Measurements from ENCODE around the gene DISP2. TPM values are rescaled to one million over a fixed set of nuclear protein-coding genes. Genes with fewer than 3 reads are reported as not detected.
A peak's percentile ranks its signal among the peaks of the same experiment; 100 is the strongest.

Gene DISP2
- total RNA-seq, 2 donors from 2014 or later, result 0.21 to 0.54 TPM

DNA sequence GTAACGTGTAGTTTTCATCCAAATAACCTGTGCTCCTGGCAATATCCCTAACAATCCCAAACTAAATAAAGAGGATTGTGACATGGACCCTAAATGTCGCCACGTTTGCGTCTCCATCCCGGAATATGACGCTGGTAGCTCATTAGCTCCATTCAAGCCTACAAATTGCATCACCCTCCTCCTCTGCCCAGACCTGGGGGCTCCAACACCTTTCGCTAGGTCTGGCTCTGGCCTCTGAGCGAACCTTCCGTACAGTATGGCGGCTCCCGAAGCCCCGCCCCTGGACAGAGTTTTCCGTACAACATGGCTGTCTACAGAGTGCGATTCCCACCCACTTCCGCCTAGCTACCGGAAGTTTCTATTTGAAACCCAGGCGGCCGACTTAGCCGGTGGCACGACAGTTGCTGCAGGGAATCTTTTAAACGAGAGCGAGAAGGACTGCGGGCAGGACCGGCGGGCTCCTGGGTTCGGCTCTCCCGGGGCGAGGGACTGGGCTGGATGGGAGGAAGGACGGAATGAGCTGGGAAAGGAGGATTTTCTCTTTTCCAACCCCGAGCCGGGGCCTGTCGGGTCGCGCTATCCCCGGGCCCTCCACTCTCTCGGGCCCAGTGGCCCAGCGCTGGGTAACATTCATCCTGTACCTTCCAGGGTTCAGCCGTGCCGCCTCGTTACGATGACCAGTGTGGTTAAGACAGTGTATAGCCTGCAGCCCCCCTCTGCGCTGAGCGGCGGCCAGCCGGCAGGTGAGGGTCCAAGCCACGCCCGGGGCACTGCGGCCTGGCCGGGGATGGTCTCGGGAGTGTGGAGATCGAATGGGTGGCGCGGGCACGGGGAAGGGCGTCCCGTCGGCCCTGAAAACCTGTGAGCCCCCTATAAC is 24.8 kb downstream of the DISP2 start, which contains the start of gene KNSTRN:
Gene KNSTRN (plus strand): TSS at position 142 of the 877 bp plus-strand sequence. CDS start 115 bp downstream, at position 257.
- Histone ChIP-seq H3K4me3 (peak within 1 kb of the TSS; percentile 91), H3K27ac (no peak within 1 kb of the TSS), H3K4me1 (ENCODE audit: control insufficient read depth in 1 of 2, low read depth in 2 of 2) (peaks cover 10 to 19% of the 10 kb centered on the region in 2 donors), H3K27me3 (replicated peaks; ENCODE audit: insufficient read depth) (no peaks in the 10 kb centered on the region), H3K9me3 (no peaks in the 10 kb centered on the region), H3K36me3 (no peaks in the 10 kb centered on the region)
- ATAC-seq (ENCODE audit: insufficient number of reproducible peaks, low FRiP score, low read depth) (peak; percentile 89), DNase-seq (ENCODE audit: low spot score) (peak; percentile 81)
- no peak for TF ChIP-seq CTCF (IDR thresholded peaks at IDR 0.05)

DNA sequence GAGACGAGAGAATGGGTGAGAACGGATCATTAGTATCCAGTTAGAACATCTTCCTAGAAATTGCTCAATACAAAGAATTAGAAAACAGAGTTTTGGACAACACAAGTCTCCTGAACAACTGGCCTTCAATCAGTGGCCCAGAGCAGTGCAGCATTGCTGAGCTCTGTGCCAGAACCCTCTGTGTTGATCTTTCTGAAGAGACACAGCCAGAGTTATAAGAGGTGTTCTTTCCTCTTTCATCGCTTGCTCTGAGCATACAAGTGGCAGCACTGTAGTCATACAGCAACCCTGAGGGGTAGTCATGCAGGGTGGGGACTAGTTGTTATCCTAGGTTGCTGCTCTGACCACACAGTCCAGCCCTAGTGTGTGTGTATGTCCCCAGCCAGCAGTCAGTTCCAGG is 28.5 kb downstream of the DISP2 start:
- no peak overlapping the region for H3K4me3 ChIP-seq
- no peaks in the 10 kb centered on the region for H3K9me3 ChIP-seq
- H3K27me3 ChIP-seq (replicated peaks; ENCODE audit: insufficient read depth), result no peaks in the 10 kb centered on the region
- H3K4me1 ChIP-seq (ENCODE audit: control insufficient read depth in 1 of 2, low read depth in 2 of 2), result peaks cover 4 to 15% of the 10 kb centered on the region in 2 donors
- peaks cover 3% of the 10 kb centered on the region for H3K36me3 ChIP-seq
- DNase-seq (ENCODE audit: low spot score) (no peak), ATAC-seq (ENCODE audit: insufficient number of reproducible peaks, low FRiP score, low read depth) (no peak)
- no peak overlapping the region for H3K27ac ChIP-seq
- TF ChIP-seq CTCF (IDR thresholded peaks at IDR 0.05), result no peak

DNA sequence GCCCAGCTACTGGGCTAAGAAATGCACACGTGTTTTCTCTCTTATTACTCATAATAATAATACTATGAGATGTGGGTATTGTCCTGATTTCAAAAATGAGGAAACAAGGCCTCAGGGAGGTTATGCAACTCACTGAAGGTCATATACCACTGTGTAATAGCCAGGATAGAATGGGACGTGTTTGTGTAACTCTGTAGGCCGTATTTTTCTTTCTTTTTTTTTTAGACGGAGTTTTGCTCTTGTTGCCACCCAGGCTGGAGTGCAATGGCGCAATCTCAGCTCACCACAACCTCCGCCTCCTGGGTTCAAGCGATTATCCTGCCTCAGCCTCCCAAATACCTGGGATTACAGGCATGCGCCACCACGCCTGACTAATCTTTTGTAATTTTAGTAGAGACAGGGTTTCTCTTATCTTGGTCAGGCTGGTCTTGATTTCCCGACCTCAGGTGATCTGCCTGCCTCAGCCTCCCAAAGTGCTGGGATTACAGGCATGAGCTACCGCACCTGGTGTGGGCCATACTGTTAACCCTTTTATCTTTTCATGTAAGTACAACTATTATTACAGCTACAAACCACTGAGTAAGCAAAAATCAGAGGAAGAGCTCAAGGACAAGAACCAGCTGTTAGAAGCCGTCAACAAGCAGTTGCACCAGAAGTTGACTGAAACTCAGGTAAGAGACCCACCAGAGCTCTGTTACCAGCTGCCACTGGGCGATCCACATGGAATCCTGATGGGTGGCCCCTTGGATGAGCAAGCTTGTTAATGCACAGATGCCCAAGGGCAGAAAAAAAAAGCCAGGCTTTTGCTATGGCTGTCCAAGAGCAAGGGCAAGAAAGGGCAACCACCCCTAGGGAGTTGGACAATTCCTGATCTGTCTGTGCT is 31.2 kb downstream of the DISP2 start:
- H3K27me3 ChIP-seq (replicated peaks; ENCODE audit: insufficient read depth), result no peaks in the 10 kb centered on the region
- DNase-seq (ENCODE audit: low spot score), result no peak
- ATAC-seq (ENCODE audit: insufficient number of reproducible peaks, low FRiP score, low read depth), result no peak
- H3K36me3 ChIP-seq, result peaks cover 13% of the 10 kb centered on the region
- TF ChIP-seq CTCF (IDR thresholded peaks at IDR 0.05), result no peak
- H3K27ac ChIP-seq, result no peak overlapping the region
- H3K4me1 ChIP-seq (ENCODE audit: control insufficient read depth in 1 of 2, low read depth in 2 of 2), result peaks cover 0 to 4% of the 10 kb centered on the region in 2 donors
- H3K9me3 ChIP-seq, result no peaks in the 10 kb centered on the region
- H3K4me3 ChIP-seq, result no peak overlapping the region

GRCh38 chr15:40389824-40390595 is 32.0 kb downstream of the DISP2 start:
- Histone ChIP-seq H3K4me1 (ENCODE audit: control insufficient read depth in 1 of 2, low read depth in 2 of 2) (peaks cover 0 to 4% of the 10 kb centered on the region in 2 donors), H3K9me3 (no peaks in the 10 kb centered on the region), H3K36me3 (peaks cover 13% of the 10 kb centered on the region), H3K27ac (no peak overlapping the region), H3K27me3 (replicated peaks; ENCODE audit: insufficient read depth) (no peaks in the 10 kb centered on the region), H3K4me3 (no peak overlapping the region)
- no peak for TF ChIP-seq CTCF (IDR thresholded peaks at IDR 0.05)
- DNase-seq (ENCODE audit: low spot score) (no peak), ATAC-seq (ENCODE audit: insufficient number of reproducible peaks, low FRiP score, low read depth) (no peak)

All from thoracic aorta (tissue), 2 donors.